GM23248 (cell line): ENCODE results near the gene STEAP2.

Experiments
- EZH2 ChIP-seq: fragments of 200-600 bp; sonication (generic); IDR thresholded peaks from 2 replicates; pipeline ENCODE4 v1.6.1; 2018; ENCODE audit warnings: antibody characterized with exemption, mild to moderate bottlenecking; ENCODE audit not compliant: insufficient read depth, poor library complexity, severe bottlenecking
- EZH2phosphoT487 ChIP-seq: fragments of 200-600 bp; sonication (generic); IDR thresholded peaks from 2 replicates; pipeline ENCODE4 v1.6.1; 2018; ENCODE audit warnings: antibody characterized with exemption, moderate library complexity, mild to moderate bottlenecking, low read depth; ENCODE audit not compliant: insufficient read depth

GRCh38 chr7:90246171-90246570 is 34.6 kb downstream of the STEAP2 start:
- TF ChIP-seq EZH2phosphoT487 (no peak), EZH2 (no peak)
